ENCODE measurements around the gene DUSP11. TPM values are rescaled to one million over a fixed set of nuclear protein-coding genes. Genes with fewer than 3 reads are reported as not detected.
A peak's percentile ranks its signal among the peaks of the same experiment; 100 is the strongest.
"Not testable (repeated sequence)": the region's sequence is repeated elsewhere in the genome, so short reads cannot be mapped to it uniquely, and the experiment has no call there.

The DUSP11 gene
- total RNA-seq = 10 to 100 TPM; 31.0 to 31.1 TPM

DNA sequence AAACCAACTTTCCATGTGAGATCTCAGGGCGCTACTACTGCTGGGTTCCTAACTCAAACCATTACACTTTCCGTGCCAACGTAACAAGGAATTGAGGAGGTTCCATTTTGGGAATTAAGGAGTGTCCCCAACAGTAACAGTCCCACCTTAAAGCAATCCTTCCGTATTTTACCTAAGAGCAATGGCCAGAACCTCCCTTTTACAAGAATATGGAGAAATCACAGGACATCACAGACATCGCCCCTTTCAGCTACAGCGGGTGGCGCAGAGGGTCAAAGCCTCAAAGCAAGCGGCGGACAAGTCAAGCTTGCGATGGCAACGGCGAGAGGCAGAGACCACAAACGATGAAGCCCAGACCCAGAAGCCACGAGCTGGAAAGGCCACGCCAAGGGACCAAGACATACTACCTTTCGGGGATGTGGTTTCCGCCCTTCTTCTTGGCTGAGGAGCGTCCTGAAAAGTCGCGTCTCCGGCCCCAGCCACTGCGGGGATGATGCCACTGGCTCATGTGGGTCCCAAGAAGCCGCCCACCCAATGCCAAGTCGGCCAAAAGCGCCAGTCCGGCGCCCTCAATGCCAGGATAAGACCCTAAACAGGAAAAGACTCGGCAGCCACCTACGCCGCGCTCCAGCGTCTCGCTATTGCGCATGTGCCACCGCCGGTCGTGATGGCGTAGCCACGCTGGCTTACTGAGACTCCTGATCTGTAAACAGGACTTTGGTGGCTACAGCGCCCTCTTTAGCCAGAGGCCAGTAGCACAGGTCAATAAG, at the start of gene DUSP11:
DUSP11 (minus strand) TSS at position 637 of the 770 bp plus-strand sequence; CDS start at position 508, 129 bp downstream.
- DNase-seq (ENCODE audit: low spot score in 2 of 2) (peak; percentile 96 to 97), ATAC-seq (peak; percentile 98)
- peaks cover 21 to 26% of the 10 kb centered on the region in 2 donors for H3K36me3 Mint-ChIP-seq
- peak within 1 kb of the TSS; percentile 95 to 96 for H3K27ac Mint-ChIP-seq
- no peaks in the 10 kb centered on the region for H3K9me3 Mint-ChIP-seq

DNA sequence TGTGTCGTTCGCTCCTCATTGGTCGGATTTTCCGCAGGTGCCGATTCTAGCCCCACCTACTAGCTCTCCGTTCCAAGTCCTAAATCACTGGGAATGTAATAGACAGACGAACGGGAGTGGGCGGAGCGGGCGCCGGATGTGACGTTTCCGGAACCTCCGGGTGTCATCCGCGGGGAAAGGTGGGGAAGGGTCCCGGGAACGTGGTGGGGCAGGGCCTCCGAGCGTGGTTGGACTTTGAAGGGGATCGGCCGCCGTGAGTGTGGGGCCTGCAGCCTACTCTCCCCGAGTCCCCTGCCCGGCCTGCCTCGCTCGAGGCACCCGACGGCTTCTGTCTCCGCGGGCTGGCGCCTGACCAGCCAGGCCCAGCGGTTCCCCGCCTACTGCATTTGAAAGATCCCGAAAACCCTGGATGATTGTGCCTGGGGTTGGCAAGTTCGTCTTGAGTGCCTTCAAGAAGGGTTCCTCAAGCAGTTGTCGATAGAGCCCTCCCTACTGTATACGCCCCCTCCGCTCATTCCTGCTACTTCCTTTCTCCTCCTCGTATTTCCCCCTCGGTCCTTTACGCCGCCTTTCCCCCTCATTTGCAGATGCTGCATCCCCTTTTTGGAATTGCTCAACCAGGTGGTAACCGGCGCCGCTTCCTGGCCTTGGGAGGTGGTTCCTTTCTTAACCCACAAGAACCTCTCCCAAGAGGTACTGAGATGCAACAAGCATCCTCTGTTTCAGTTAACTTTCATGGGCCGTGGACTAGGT, 49.1 kb upstream of the DUSP11 start, which contains the start of gene STAMBP:
STAMBP (plus strand) TSS at position 144 of the 753 bp plus-strand sequence. CDS start 1,896 bp downstream, outside the sequence.
- ATAC-seq = peak; percentile 76 to 81
- peak within 1 kb of the TSS; percentile 97 to 99 for H3K27ac Mint-ChIP-seq
- peaks cover 26 to 34% of the 10 kb centered on the region in 2 donors for H3K36me3 Mint-ChIP-seq
- peaks cover 4 to 5% of the 10 kb centered on the region in 2 donors for H3K9me3 Mint-ChIP-seq
- DNase-seq (ENCODE audit: low spot score in 2 of 2) = peak; percentile 84 to 91

DNA sequence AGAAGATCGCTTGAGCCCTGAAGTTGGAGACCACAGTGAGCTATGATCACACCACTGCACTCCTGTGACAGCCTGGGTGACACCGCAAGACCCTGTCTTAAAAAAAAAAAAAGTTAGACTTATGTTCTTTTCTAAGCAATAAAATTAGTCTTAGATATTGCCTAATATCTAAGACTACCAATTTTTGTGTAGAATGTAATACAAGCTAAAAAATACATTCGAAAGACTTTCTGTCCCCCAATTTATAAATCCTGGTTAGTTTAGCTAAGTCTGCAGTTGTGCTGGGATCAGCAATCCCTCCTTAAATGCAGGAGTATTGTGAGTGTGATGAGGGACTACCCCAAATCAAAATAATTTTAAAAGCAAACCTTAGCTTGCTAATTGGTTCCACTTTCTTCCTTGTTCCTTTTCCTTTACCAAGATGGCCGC, 48.5 kb upstream of the DUSP11 start:
- peaks cover 4 to 5% of the 10 kb centered on the region in 2 donors for H3K9me3 Mint-ChIP-seq
- no peak for ATAC-seq
- peaks cover 26 to 34% of the 10 kb centered on the region in 2 donors for H3K36me3 Mint-ChIP-seq

DNA sequence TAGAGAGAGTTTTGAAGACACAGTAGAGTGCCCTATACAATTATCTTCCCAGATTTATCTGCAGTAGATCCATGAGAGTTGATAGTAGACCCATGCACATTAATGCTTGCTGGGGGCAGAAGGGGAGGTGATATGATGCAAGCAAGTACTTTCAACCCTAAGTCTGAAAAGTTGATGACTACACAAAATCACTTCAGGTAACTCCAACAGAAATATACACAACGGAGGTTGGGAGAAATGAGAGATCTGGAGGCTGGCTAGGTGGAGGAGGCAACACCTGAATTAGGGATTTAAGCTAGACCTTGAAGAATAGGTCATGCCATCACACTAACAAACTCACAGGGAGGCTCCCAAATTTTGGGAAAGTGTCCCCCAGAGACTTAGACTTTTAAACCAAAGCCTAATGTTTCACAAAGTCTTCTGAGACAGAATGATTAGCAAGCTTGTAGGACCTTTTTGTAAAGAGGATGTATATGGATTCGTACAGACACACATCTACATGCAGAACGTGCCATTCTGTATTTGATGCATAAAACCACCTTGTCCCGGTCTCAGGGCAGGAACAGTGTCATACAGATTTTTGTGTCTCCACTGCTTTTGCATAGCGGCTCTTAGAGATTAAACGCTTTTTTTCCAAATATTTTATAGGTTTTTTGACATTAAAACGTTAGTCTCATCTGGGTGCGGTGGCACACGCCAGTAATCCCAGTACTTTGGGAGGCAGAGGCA, 47.9 kb upstream of the DUSP11 start:
- Mint-ChIP-seq H3K9me3 (peaks cover 4 to 5% of the 10 kb centered on the region in 2 donors), H3K36me3 (peaks cover 25 to 31% of the 10 kb centered on the region in 2 donors), H3K27ac (peak overlapping the region in 1 of 2 donors; percentile 97)
- no peak for DNase-seq (ENCODE audit: low spot score in 2 of 2)
- ATAC-seq = no peak

More for the DNA sequence above, 48.5 kb upstream of the DUSP11 start:
- DNase-seq (ENCODE audit: low spot score in 2 of 2) = no peak
- peak overlapping the region; percentile 97 to 99 for H3K27ac Mint-ChIP-seq

DNA sequence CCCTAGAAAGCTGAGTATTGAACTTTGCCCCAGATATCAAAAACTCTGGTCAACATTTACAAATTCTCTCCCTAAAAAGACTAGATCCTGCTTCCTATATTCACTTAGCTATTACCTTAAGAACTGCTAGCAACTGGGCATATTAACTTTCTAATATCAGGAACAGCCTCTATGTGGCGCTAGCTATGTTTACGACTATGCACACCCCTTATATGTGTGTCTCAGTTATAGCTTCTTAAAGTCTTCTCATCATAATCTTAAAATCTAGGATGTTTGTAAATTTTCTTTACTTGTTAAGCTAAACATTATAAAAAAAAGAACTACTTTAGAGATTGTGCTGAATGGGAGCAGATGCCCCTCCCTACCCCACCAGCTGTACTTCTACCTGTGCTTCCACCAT, 47.1 kb upstream of the DUSP11 start:
- peak overlapping the region in 1 of 2 donors; percentile 97 for H3K27ac Mint-ChIP-seq
- H3K9me3 Mint-ChIP-seq = no peaks in the 10 kb centered on the region
- DNase-seq (ENCODE audit: low spot score in 2 of 2) (no peak), ATAC-seq (no peak)
- peaks cover 18 to 23% of the 10 kb centered on the region in 2 donors for H3K36me3 Mint-ChIP-seq

DNA sequence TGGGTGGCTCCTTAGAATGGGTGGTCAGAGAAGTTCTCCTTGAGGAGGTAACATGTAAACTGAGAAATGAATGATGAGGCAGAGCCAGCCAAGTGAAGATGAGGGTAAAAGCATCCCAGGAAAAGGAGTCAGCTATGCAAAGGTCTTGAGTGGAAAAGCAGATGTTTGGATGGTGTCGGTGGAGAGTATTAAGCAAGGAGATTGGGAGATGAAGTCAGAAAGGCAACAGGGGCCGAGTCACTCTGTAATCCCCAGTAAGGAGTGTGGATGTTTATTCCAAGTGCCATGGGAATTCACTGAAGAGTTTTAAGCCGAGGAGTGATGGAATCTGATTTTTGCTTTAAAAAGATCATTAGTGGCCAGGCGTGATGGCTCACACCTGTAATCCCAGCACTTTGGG, 45.5 kb upstream of the DUSP11 start:
- Mint-ChIP-seq H3K9me3 (no peaks in the 10 kb centered on the region), H3K27ac (no peak overlapping the region), H3K36me3 (peaks cover 17 to 18% of the 10 kb centered on the region in 2 donors)
- no peak for ATAC-seq
- DNase-seq (ENCODE audit: low spot score in 2 of 2) = no peak

DNA sequence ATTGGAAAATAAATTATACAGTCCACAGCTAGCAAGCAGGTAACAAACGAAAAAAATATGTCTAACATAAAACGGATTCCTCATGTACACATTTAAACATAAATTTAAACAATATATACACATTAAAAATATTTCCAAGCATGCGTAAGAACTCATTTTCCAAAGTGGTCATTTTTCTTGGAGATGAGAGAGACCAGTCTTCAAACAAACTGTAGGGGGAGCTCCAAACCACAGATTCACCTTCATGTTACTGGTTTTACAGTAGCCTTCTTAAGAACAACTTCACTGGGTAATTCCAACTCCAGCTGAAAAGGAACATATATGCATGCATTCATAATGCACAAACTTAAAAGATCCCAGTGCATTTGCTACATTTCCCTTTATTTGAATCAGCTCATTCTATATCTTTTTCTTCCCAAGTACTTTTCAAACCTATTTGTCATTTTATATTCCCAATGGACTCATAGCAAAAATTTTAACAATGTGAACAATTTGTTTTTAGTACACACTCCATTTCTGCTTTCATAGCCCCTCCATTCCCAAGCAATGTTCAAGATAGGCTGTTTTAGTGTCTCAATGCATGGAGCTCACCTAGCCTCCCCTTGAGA, 44.1 kb upstream of the DUSP11 start:
- Mint-ChIP-seq H3K9me3 (no peaks in the 10 kb centered on the region), H3K36me3 (peaks cover 6 to 7% of the 10 kb centered on the region in 2 donors), H3K27ac (no peak overlapping the region)
- ATAC-seq = no peak
- no peak for DNase-seq (ENCODE audit: low spot score in 2 of 2)

DNA sequence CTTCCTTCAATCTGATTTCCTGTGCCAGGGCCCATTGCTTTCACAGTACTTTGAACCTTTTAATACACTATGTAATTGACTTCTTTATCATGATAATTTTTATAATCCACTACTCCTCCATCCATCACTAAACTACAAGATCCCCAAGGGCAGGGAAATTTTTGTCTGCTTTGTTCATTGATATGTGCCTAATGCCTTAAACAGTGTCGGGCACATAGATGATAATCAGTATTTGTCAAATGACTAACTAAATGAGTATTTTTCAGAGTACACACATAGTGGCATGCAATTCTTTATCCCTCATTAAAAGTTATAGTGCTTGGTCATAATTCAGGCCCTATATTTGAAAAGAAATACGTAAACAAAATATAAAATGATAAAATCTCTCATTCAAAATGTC, 43.5 kb upstream of the DUSP11 start:
- ATAC-seq = no peak
- Mint-ChIP-seq H3K9me3 (no peaks in the 10 kb centered on the region), H3K27ac (no peak overlapping the region)

DNA sequence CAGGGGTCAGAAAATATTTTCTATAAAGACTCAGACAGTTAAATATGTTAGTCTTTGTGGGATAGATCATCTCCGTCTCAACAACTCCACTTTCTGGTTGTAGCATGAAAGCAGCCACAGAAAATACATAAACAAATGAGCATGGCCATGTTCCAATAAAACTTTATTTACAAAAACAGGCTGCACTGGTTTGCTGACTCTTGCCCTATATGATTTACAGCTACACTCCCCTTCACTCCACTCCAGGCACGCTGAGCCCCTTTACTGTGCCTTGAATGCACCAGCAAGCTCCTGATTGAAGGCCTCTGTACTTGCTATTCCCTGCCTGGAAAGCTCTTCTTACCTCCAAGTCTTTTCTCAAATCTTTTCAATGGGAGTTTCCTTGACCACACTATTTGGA, 43.1 kb upstream of the DUSP11 start:
- no peaks in the 10 kb centered on the region for H3K36me3 Mint-ChIP-seq
- ATAC-seq = no peak

More for the DNA sequence above, 43.5 kb upstream of the DUSP11 start:
- H3K36me3 Mint-ChIP-seq = peaks cover 0 to under 1% of the 10 kb centered on the region in 2 donors
- DNase-seq (ENCODE audit: low spot score in 2 of 2) = no peak

DNA sequence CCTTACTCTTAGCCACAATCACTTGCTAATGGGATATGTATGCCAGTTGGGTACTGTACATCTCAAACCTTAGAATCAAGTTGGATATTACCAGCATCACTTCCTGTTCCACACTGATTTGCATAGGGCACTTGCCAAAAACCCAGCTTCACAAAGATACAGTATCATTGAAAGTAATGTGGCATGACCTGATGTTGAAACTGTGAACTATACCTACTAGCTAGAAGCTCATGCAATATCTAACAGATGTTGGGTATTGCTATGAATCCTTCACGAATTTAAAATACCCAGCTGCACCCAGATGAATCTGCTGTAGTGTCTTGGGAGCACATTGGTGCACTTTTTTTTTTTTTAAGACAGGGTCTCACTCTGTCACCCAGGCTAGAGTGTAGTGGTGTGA, 42.4 kb upstream of the DUSP11 start:
- Mint-ChIP-seq H3K36me3 (no peaks in the 10 kb centered on the region), H3K27ac (peak overlapping the region in 1 of 2 donors; percentile 73), H3K9me3 (no peaks in the 10 kb centered on the region)
- ATAC-seq (peak; percentile 60 to 69), DNase-seq (ENCODE audit: low spot score in 2 of 2) (no peak)

More for the DNA sequence above, 43.1 kb upstream of the DUSP11 start:
- no peaks in the 10 kb centered on the region for H3K9me3 Mint-ChIP-seq
- DNase-seq (ENCODE audit: low spot score in 2 of 2) = no peak
- no peak overlapping the region for H3K27ac Mint-ChIP-seq

DNA sequence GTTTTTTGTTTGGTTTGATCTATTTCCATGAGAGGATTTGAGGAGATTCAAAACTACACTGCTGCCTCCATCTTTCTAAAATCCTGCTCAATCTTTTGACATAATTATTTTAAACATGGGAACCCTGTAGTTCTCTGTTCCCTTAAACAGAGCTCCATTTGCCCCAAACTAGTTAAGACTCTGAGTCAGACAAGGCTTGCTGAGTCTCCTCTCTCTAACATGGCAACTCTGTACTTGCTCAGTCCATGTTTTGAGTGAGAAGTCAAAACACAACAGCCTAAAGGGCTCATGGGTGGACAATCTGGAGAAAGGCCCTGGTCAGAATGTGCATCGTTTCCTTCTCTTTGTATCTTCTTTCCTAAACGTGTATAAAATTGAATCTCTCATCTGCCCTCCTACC, 41.8 kb upstream of the DUSP11 start:
- no peaks in the 10 kb centered on the region for H3K36me3 Mint-ChIP-seq
- ATAC-seq (peak; percentile 28 to 31), DNase-seq (ENCODE audit: low spot score in 2 of 2) (no peak)
- no peaks in the 10 kb centered on the region for H3K9me3 Mint-ChIP-seq
- peak overlapping the region; percentile 65 to 73 for H3K27ac Mint-ChIP-seq

DNA sequence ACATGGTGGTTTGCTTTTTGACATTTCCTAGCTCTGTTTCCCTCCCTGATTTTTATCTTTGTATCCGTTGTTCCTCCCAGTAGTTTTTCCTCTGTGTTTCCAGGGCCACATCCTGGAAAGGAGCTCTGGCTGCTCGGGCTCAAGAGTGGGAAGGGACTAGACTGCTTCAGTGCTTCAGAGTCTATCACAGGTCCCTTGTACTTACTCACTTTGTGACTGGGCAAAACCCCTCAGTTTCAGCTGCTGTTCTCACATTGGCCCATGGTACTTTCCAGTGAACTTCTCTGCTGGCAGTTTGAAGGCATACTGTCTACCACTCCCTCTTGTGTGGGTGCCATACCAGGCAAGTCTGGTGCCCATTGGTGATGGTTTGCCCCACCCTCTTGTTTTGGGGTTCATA, 41.3 kb upstream of the DUSP11 start:
- DNase-seq (ENCODE audit: low spot score in 2 of 2) = peak in 1 of 2 donors; percentile 37

DNA sequence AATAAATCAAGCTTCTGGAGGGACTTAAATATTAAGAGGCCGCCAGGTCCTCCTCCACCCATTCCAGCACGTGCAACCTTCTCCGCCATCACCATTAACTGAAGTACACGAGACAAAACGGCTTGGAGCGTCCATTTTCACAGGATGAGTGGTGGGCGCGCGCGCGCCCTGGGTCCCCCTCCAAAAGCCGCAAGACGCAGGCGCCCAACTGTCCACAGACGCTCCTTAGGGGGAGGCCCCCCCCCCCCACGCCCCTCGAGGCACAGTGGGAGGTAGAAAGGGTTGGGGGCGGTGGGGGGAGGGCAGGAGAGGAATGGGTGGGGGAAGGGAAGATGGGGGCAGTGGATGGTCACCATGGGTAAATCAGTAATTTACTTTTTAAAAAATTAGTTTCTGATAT, 38.4 kb upstream of the DUSP11 start:
- H3K27ac Mint-ChIP-seq = no peak overlapping the region
- DNase-seq (ENCODE audit: low spot score in 2 of 2) (no peak), ATAC-seq (no peak)
- no peaks in the 10 kb centered on the region for H3K36me3 Mint-ChIP-seq
- no peaks in the 10 kb centered on the region for H3K9me3 Mint-ChIP-seq

More for the DNA sequence above, 41.3 kb upstream of the DUSP11 start:
- H3K36me3 Mint-ChIP-seq = no peaks in the 10 kb centered on the region
- H3K9me3 Mint-ChIP-seq = no peaks in the 10 kb centered on the region
- peak overlapping the region; percentile 65 to 73 for H3K27ac Mint-ChIP-seq
- ATAC-seq = peak; percentile 86 to 91

DNA sequence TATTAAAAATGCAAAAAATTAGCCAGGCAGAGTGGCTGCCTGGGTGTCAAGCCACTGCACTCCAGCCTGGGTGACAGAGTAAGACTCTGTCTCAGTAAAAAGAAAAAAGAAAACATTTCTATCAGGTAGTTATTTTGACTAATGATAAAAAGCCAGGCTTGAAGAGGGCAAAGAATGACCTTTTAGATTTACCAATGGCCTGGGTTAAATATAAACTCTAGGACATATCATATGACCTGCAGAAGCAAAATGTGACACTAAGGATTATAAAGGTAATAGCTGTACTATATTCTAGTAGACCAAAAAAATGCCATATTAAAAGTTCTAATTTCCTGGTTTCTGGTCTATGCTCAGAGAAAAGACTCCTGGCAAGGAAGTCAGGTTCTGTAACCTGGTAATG, 32.7 kb upstream of the DUSP11 start:
- Mint-ChIP-seq H3K27ac (no peak overlapping the region), H3K36me3 (no peaks in the 10 kb centered on the region), H3K9me3 (no peaks in the 10 kb centered on the region)
- DNase-seq (ENCODE audit: low spot score in 2 of 2) = no peak
- no peak for ATAC-seq

DNA sequence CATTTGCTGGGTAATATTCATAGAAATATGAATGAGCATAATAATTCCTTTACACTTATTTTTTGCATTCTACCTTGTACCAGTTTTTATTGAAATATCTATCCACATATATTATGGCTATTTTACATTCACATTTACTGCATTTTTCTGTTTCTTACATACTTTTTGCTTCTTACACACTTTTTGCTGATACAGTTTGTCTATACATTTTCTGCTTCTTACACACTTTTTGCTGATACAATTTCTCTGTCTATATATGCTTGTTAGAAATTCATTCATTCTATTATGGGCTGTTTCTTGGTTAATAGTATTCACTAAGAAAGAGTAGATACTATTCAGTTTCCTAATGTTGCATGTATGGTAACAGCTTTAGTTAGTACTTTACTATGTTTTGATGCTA, 32.0 kb upstream of the DUSP11 start:
- no peaks in the 10 kb centered on the region for H3K36me3 Mint-ChIP-seq
- H3K9me3 Mint-ChIP-seq = no peaks in the 10 kb centered on the region
- DNase-seq (ENCODE audit: low spot score in 2 of 2) = no peak
- ATAC-seq = no peak
- H3K27ac Mint-ChIP-seq = no peak overlapping the region

DNA sequence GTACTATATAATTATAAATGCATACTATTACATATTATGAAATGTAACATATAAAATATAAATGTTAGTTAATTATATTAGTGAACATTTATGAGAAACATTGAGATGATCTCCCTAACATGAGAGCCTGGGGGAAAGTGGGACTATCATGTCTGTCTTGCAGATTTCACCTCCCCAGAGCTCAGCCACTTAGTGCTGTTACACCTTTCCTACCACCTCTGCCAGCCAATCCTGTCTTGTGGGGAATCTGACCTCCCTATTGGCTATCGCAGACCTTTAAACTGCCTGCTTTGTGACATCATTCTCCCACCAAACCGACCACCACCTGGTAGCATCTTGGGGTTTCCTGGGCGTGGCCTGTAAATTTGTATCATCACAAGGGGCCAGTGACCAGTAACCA, 4.0 kb upstream of the DUSP11 start, which contains the start of gene C2orf78:
C2orf78 (plus strand) TSS at position 301 of the 400 bp plus-strand sequence. CDS start 127 bp downstream, outside the sequence.
- H3K9me3 Mint-ChIP-seq, H3K36me3 Mint-ChIP-seq: not testable (repeated sequence)

More for the DNA sequence above, 4.0 kb upstream of the DUSP11 start, which contains the start of gene C2orf78:
- DNase-seq (ENCODE audit: low spot score in 2 of 2); ATAC-seq; H3K27ac Mint-ChIP-seq: not testable (repeated sequence)

Measured in activated naive CD4-positive, alpha-beta T cell treated with anti-CD3 and anti-CD28 coated beads, Interleukin-2, amount 50 U/mL, for 72 hours (primary cell).